B cell (primary cell): ENCODE measurements around the gene DERA. TPM values are rescaled to one million over a fixed set of nuclear protein-coding genes. Genes with fewer than 3 reads are reported as not detected.

Source experiments
- ATAC-seq: fragments of 200-7000 bp; cut with Tn5 transposase; one replicate; pipeline ENCODE4 v1.10.0; 2021; ENCODE audit warnings: low read depth, mild to moderate bottlenecking, moderate number of reproducible peaks, moderate library complexity
- CTCF ChIA-PET: fragments of 350-600 bp; sonication (Branson Sonifier 250); formaldehyde crosslinking; loops from one replicate; lab custom pipeline; 2021; ENCODE audit warnings: antibody characterized with exemption, inconsistent platforms; lab: Charles Lee
- POLR2A ChIA-PET: fragments of 350-600 bp; sonication (Branson Sonifier 250); formaldehyde crosslinking; loops from one replicate; lab custom pipeline; 2021; ENCODE audit warnings: antibody characterized with exemption; lab: Charles Lee
- DNase-seq: peaks from one replicate; pipeline ENCODE4 v3.0.0; 2013
- H2AFZ ChIP-seq: 2 replicates; pipeline ENCODE4 v1.6.1; 2012; ENCODE audit warnings: mild to moderate bottlenecking, low read depth, low read length; ENCODE audit not compliant: insufficient read depth, poor library complexity, severe bottlenecking
- H3K27ac ChIP-seq, 2 donors: 1 replicate in 1 of 2; 2 replicates in 1 of 2; pipeline ENCODE4 v1.5.1; 2012 to 2013; ENCODE audit warnings: low read length in 2 of 2, mild to moderate bottlenecking in 2 of 2, moderate library complexity in 1 of 2
- H3K27me3 ChIP-seq, 4 experiments: fragments of 200-600 bp in 1 of 4; sonication (generic) in 1 of 4; replicated peaks in 1 of 4; 1 replicate in 2 of 4; 2 replicates in 2 of 4; pipeline versions ENCODE4 v1.6.1 to v1.7.0; 2013 to 2016; ENCODE audit warnings: low read length in 3 of 4, mild to moderate bottlenecking in 2 of 4, mixed read lengths in 1 of 4, moderate library complexity in 1 of 4; ENCODE audit not compliant: insufficient read depth in 4 of 4, control insufficient read depth in 3 of 4; ENCODE audit errors: control extremely low read depth in 1 of 4
- H3K36me3 ChIP-seq, 2 experiments: replicated peaks in 1 of 2; 1 replicate in 1 of 2; 2 replicates in 1 of 2; pipeline versions ENCODE4 v1.6.1 to v1.7.1; 2013; ENCODE audit warnings: low read length in 1 of 2; ENCODE audit not compliant: insufficient read depth in 2 of 2, control insufficient read depth in 1 of 2; ENCODE audit errors: control extremely low read depth in 1 of 2, extremely low read depth in 1 of 2
- H3K4me1 ChIP-seq, 2 donors: fragments of 200-600 bp in 1 of 2; sonication (generic) in 1 of 2; 1 replicate in 1 of 2; 2 replicates in 1 of 2; pipeline versions ENCODE4 v1.5.1 to v1.6.1; 2013 to 2017; ENCODE audit warnings: low read length in 2 of 2; ENCODE audit not compliant: control insufficient read depth in 2 of 2, insufficient read depth in 2 of 2
- H3K4me2 ChIP-seq: replicated peaks from 2 replicates; pipeline ENCODE3; 2012; ENCODE audit warnings: mild to moderate bottlenecking, low read depth, low read length; ENCODE audit not compliant: poor library complexity, severe bottlenecking
- H3K4me3 ChIP-seq, 5 experiments: fragments of 200-600 bp in 1 of 5; sonication (generic) in 1 of 5; 1 replicate in 3 of 5; 2 replicates in 2 of 5; pipeline versions ENCODE4 v1.5.1 to v1.7.0; 2011 to 2016; ENCODE audit warnings: low read length in 4 of 5, mild to moderate bottlenecking in 4 of 5, low read depth in 2 of 5, control low read depth in 1 of 5, moderate library complexity in 1 of 5; ENCODE audit not compliant: insufficient read depth in 1 of 5; ENCODE audit errors: control extremely low read depth in 1 of 5, extremely low read depth in 1 of 5
- H3K79me2 ChIP-seq: fragments of 200-600 bp; sonication (generic); one replicate; pipeline ENCODE4 v1.6.0; 2016; ENCODE audit warnings: low read length; ENCODE audit not compliant: control insufficient read depth, insufficient read depth
- H3K9ac ChIP-seq: fragments of 200-600 bp; sonication (generic); 2 replicates; pipeline ENCODE4 v1.6.1; 2017; ENCODE audit warnings: mild to moderate bottlenecking, low read length, moderate library complexity
- H3K9me3 ChIP-seq, 3 donors: one replicate each; pipeline versions ENCODE4 v1.6.1 to v1.7.1; 2013; ENCODE audit warnings: low read length in 2 of 3; ENCODE audit not compliant: control insufficient read depth in 2 of 3, insufficient read depth in 1 of 3; ENCODE audit errors: control extremely low read depth in 1 of 3
- H4K20me1 ChIP-seq: 2 replicates; pipeline ENCODE4 v1.6.0; 2012; ENCODE audit warnings: mild to moderate bottlenecking, low read length; ENCODE audit not compliant: insufficient read depth, control insufficient read depth, poor library complexity, severe bottlenecking
- H3K27ac Mint-ChIP-seq: one replicate; pipeline ENCODE4 v1.8.0; 2021; ENCODE audit warnings: mixed read lengths
- H3K27me3 Mint-ChIP-seq: one replicate; pipeline ENCODE4 v1.8.0; 2021; ENCODE audit warnings: mixed read lengths
- H3K4me1 Mint-ChIP-seq: one replicate; pipeline ENCODE4 v1.8.0; 2021; ENCODE audit warnings: mixed read lengths
- H3K4me3 Mint-ChIP-seq: one replicate; pipeline ENCODE4 v1.8.0; 2021; ENCODE audit warnings: mixed read lengths
- H3K9me3 Mint-ChIP-seq: one replicate; pipeline ENCODE4 v1.8.0; 2022; ENCODE audit warnings: mixed read lengths; ENCODE audit not compliant: insufficient read depth
- CTCF ChIP-seq: fragments of 200-600 bp; IDR thresholded peaks from one replicate; pipeline ENCODE4 v1.8.0; 2022; ENCODE audit warnings: antibody characterized with exemption, mild to moderate bottlenecking
- EZH2 ChIP-seq: IDR thresholded peaks from 2 replicates; pipeline ENCODE4 v1.6.1; 2012; ENCODE audit warnings: borderline replicate concordance, low read depth, mild to moderate bottlenecking, moderate library complexity, low read length; ENCODE audit not compliant: insufficient read depth, poor library complexity, severe bottlenecking
- WGBS: methylation state at CpG from one replicate; pipeline ENCODE4 v1.1.5; 2013; ENCODE audit warnings: missing lambda C conversion rate; ENCODE audit not compliant: insufficient coverage; 5-methylcytosine and 5-hydroxymethylcytosine counted together
- intact Hi-C: fragments of 100-400 bp; cut with micrococcal nuclease; formaldehyde crosslinking; loops from one replicate; pipeline ENCODE4 v1.10.0; 2022
- polyA plus RNA-seq: library from polyadenylated mRNA; depleted of rRNA; stranded (reverse); fragments of >200 nt; gene quantifications from 2 replicates; pipeline ENCODE4 v1.2.3, GENCODE V29; 2012
- total RNA-seq, 2 donors: library from RNA; stranded (reverse); fragments of 120-200 nt in 1 of 2; gene quantifications; 1 replicate in 1 of 2; 2 replicates in 1 of 2; pipeline versions ENCODE4 v1.2.3 to v1.2.4, GENCODE V29; 2013 to 2022

The DERA gene
- total and polyA plus RNA-seq, 2 donors (not counting 1 experiment from before 2014, with no cell fraction given), result 9.4 to 20.5 TPM

- no peaks in the 10 kb centered on the region for H3K9me3 Mint-ChIP-seq
- no peak overlapping the region for H3K27ac Mint-ChIP-seq
- H3K4me1 Mint-ChIP-seq, result peaks cover 9% of the 10 kb centered on the region
- peak overlapping the region; percentile 30 for H3K4me2 ChIP-seq
- 100% methylated on average over 1 of the region's 1 CpG for WGBS
- H3K9ac ChIP-seq, result no peak overlapping the region
- CTCF ChIA-PET, result interaction anchor here (0.7 kb wide), 1 partner anchor 291 kb away, joined by 3 read pairs; no protein-coding TSS in a partner anchor
- H3K9me3 ChIP-seq, result peaks cover 0 to 5% (median 0%) of the 10 kb centered on the region in 3 donors
- H4K20me1 ChIP-seq, result no peaks in the 10 kb centered on the region
- H3K4me3 ChIP-seq, result no peak overlapping the region
- DNase-seq (no peak), ATAC-seq (no peak)
- TF ChIP-seq CTCF, result no peak
- no peak for TF ChIP-seq EZH2
- no peaks in the 10 kb centered on the region for H3K27me3 ChIP-seq
- H3K4me1 ChIP-seq, result no peaks in the 10 kb centered on the region
- no peaks in the 10 kb centered on the region for H3K36me3 ChIP-seq
- no peaks in the 10 kb centered on the region for H3K27me3 Mint-ChIP-seq
- H3K27ac ChIP-seq, result no peak overlapping the region
- no peaks in the 10 kb centered on the region for H3K79me2 ChIP-seq
- peak overlapping the region; percentile 77 for H3K4me3 Mint-ChIP-seq
- H2AFZ ChIP-seq, result peak overlapping the region; percentile 33
- intact Hi-C loops, result no loop called here
- POLR2A ChIA-PET, result no interaction called here
These were observed 35.3 kb upstream of the DERA start for GRCh38 chr12:15875863-15876262.

- Histone ChIP-seq H2AFZ (no peak overlapping the region), H3K4me1 (peaks cover 14 to 19% of the 10 kb centered on the region in 2 donors), H3K4me3 (no peak overlapping the region), H4K20me1 (no peaks in the 10 kb centered on the region), H3K36me3 (peaks cover 0 to 5% of the 10 kb centered on the region in 2 experiments), H3K4me2 (no peak overlapping the region), H3K27ac (no peak overlapping the region), H3K27me3 (no peaks in the 10 kb centered on the region), H3K9ac (no peak overlapping the region), H3K9me3 (peaks cover 0 to 3% (median 0%) of the 10 kb centered on the region in 3 donors), H3K79me2 (peaks cover 22% of the 10 kb centered on the region)
- H3K9me3 Mint-ChIP-seq, result no peaks in the 10 kb centered on the region
- no peak for TF ChIP-seq EZH2
- TF ChIP-seq CTCF, result no peak
- intact Hi-C loops, result no loop called here
- WGBS, result 83% methylated on average over 1 of the region's 3 CpGs
- H3K4me3 Mint-ChIP-seq, result no peak overlapping the region
- no peaks in the 10 kb centered on the region for H3K27me3 Mint-ChIP-seq
- POLR2A ChIA-PET, result no interaction called here
- CTCF ChIA-PET, result no interaction called here
- no peak overlapping the region for H3K27ac Mint-ChIP-seq
- ATAC-seq (no peak), DNase-seq (no peak)
- peaks cover 39% of the 10 kb centered on the region for H3K4me1 Mint-ChIP-seq
These were observed 31.7 kb upstream of the DERA start for GRCh38 chr12:15879413-15879812.
